Mammary epithelial cell (primary cell): ENCODE results near the gene POU2AF3.

ENCODE experiments used
- EZH2 ChIP-seq: IDR thresholded peaks from 2 replicates; pipeline ENCODE4 v1.6.1; 2012; ENCODE audit warnings: low read length, inconsistent platforms, borderline replicate concordance
- TF ChIP-seq, protein P1 (sequence below), 2 donors: IDR thresholded peaks in 1 of 2; conservative IDR thresholded peaks in 1 of 2; 2 replicates each; pipeline ENCODE4 v1.5.1; 2011 to 2012; ENCODE audit warnings: inconsistent platforms in 2 of 2, low read length in 2 of 2, mild to moderate bottlenecking in 2 of 2, control low read depth in 1 of 2, low read depth in 1 of 2; ENCODE audit not compliant: insufficient read depth in 1 of 2; ENCODE audit errors: extremely low read depth in 1 of 2

DNA sequence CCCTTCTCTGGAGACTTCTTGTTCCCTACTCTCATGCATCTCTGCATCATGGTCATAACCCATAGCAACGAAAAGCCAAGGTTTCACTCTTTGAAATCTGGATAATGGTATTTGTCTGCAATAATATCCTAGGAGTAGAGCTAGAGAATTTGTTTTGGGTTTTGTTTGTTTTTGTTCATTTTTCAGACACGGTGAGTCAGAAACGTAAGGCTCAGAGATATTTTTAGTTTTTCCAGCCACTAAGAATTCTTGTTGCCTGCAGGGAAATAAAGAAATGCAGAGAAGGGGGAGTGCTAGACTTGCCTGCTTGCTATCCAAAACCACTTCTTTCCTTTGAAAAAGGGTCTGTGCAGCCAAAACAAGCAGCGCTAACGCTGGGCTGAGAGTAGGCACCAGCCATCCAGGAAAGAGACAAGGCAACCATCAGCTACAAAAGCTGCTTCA lies 26.0 kb downstream of the POU2AF3 start:
- TF ChIP-seq, protein P1, sequence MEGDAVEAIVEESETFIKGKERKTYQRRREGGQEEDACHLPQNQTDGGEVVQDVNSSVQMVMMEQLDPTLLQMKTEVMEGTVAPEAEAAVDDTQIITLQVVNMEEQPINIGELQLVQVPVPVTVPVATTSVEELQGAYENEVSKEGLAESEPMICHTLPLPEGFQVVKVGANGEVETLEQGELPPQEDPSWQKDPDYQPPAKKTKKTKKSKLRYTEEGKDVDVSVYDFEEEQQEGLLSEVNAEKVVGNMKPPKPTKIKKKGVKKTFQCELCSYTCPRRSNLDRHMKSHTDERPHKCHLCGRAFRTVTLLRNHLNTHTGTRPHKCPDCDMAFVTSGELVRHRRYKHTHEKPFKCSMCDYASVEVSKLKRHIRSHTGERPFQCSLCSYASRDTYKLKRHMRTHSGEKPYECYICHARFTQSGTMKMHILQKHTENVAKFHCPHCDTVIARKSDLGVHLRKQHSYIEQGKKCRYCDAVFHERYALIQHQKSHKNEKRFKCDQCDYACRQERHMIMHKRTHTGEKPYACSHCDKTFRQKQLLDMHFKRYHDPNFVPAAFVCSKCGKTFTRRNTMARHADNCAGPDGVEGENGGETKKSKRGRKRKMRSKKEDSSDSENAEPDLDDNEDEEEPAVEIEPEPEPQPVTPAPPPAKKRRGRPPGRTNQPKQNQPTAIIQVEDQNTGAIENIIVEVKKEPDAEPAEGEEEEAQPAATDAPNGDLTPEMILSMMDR (conservative IDR thresholded peaks at IDR 0.05 in 1 of 2, IDR thresholded peaks at IDR 0.05 in 1 of 2; ENCODE audit: extremely low read depth in 1 of 2, insufficient read depth in 1 of 2, low read depth in 1 of 2, low read length in 2 of 2) = no peak
- no peak for TF ChIP-seq EZH2
